GM21390 (cell line): ENCODE measurements around the gene BAHCC1.

ENCODE experiments used
- ATAC-seq: cut with Tn5 transposase; IDR thresholded peaks from one replicate; pipeline ENCODE4 v1.9.1; 2021; ENCODE audit not compliant: unreplicated experiment

Gene BAHCC1

DNA sequence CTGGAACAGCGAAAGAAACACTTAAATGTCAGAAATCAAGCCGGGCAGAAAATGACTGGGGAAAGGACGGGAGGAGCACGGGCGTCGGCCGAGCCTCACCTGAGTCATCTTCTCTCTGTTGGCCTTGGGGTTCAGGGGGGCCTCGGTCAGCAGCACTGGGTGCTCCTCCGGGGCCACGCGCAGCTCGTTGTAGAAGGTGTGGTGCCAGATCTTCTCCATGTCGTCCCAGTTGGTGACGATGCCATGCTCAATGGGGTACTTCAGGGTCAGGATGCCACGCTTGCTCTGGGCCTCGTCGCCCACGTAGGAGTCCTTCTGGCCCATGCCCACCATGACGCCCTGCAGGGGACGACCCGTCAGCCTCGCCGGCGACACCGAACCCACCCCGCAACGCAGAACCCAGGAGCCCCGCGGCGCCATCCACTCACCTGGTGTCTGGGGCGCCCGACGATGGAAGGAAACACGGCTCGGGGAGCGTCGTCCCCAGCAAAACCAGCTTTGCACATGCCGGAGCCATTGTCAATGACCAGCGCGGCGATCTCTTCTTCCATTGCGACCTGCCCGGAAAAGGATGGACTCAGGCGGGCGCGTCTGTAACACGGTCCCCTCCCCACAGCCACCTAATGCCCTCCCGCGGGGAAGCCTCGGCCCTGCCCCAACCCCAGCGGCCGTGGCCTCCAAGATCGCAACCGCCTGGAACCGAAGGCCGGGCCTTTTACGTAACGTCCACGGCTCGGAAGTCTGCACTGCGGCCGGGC is 116.7 kb downstream of the BAHCC1 start:
- peak; percentile 1 for ATAC-seq

DNA sequence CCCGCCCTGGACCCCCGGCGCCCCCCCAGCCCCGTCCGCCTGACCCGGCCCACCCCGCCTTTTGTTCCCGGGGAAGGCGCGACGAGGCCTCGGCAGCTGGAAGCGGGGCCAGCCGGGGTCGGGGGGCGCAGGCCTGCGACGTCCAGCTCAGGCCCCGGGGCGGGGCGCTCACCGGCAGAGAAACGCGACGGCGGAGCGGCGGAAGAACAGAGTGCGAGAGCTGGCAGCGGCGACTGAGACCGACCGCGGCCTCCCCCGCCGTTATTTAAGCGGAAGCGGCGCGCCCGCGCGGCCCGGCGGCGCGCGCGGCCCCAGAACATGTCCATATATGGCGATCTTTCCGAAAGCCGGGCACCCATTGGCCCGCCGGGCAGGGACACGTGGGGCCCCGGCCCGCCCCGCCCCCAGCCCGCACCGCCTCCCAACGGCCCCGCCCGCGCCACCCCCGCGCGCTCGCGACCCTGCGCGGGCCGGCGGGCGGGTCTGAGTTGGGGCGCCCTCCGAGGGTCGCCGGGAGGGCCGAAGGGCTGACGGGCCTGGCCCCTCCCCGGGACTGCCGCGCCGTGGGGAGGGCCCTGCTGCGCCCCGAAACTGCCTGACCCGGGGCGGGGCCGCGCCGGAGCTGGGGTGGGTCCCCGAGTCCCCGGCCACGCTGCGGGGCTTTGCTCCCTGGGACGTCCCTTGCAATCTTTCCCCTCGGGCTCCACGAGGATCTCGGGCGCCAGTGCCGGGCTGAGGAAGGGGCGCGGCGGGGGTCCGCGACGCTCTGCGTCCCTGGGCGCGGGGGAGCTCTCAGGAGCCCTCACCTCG is 117.5 kb downstream of the BAHCC1 start, which contains the start of gene ACTG1:
Gene ACTG1 (minus strand): TSS at position 238 of the 810 bp plus-strand sequence. CDS start 445 bp downstream, outside the sequence.
- ATAC-seq = peak; percentile 36

DNA sequence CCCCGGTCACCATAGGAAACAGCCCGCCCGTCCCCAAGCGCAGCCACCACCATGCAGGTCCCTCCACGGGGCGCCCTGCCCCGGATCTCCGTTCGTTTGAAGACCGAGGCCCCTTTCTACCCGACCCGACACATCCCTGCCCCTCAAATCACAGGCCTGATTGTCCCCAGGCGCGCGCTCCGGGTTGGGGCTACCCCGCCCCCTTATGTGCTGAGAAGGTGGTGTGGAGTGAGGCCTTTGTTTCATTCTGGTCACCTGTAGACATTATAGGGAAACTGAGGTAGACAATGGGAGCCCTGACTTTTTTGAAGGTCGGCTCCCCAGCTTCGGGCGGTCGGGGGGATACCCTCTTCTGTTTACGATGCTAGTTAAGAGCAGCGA is 118.1 kb downstream of the BAHCC1 start:
- ATAC-seq = no peak

DNA sequence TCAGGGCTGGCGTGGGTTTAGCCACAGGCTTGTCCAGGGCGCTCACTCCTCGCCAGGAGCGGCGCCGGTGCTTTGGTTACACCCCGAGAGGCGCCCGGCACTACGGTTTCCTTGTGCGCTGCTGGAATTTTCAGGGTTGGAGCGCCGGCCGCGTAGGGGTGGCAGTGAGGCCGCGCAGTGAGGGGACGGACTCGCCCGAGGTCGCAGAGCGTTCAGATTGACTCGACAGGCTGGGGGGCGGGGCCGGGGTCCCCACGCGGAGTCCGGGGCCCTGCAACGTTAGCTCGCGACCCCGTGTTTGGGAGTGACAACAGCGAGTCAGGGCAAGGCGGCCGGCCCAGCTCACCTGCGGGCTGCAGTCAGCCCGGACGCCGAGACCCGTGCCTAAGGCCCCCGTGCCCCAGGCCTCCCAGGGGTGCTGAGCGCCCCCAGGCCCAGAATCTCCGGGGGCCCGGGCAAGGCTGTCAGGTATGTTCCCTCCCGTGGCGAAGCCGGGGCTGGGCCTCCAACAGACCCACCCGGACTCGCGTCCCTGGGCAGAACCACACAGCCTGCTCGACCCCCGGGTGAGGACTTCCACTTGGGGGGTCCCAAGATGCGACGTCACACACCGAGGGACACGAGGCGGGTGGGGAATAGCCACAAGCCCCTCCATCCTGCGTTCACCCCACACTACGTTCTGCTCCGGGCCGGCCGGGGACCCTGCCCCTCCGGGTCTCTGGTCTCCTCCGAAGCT is 118.7 kb downstream of the BAHCC1 start:
- ATAC-seq = no peak

DNA sequence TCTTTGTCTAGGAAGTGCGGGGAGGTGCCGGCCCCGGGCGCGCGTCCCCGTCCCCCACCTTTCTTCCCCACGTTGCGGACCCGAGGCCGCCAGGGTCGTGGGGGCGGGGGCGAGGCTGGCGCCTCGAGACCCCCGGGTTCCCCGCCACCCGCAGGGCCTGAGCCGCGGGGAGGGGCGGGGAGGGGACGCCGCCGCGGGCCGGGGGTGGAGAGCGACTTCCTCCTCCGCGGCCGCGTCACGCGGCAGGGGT is 119.2 kb downstream of the BAHCC1 start:
- ATAC-seq = no peak

DNA sequence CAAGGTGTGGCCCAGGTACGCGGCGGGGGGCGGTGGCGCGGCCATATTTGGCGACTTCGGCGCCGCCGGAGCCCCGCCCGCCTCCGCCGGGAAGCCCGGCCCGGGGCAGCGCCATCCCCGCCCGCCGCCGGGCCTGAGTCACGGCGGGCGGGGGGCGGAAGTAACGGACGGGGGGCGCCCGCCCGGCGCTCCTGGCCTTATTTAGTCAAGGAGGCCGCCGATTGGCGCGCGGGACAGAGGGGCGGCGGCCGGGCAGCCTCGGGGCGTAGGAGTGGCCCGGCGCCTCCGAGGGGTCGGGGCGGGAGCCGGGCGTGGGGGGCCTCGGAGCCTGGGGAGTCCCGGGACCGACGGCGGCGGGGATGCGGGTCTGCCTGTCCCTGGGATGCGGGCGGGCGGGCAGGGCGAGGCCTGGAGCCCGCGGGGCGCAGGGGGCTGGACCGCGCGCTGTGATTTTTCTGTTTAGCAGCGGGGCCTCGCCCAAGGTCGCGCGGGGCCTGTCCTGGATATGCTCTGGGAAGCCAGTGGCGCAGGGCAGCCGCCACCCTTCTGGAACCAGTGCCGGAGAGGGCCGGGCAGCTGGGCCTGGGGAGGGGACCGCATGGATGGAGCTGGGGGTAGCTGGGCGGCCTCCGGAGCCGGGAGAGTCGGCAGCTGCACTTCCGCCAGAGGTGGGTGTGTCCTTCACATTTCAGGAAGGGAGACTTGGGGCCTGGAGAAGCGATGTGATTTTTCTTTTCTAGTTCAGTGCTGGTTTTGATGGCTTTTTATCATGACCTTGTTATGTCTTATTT is 119.7 kb downstream of the BAHCC1 start:
- ATAC-seq = no peak

DNA sequence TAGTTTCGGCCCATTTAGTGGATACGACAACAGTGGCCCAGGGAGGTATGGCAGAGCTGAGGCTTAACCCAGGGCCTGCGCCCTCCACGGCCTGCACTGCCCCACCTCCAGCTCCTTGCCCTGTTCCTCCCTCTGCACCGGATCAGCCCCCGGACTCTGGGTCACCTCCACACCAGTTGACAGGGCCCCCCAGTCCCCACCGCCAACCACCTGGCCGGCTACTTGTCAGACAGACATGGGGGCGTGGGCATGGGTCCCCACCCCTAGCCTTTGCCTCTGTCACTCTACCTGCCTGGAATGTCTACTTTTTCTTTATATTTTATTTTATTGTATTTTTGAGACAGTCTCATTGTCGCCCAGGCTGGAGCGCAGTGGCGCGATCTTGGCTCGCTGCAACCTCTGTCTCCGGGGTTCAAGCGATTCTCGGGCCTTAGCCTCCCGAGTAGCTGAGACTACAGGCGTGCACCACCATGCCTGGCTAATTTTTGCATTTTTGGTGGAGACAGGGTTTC is 120.3 kb downstream of the BAHCC1 start:
- no peak for ATAC-seq
